Inferior parietal cortex (tissue), 1 donor: ENCODE data around the gene OR4A15.

Experiments
- DNase-seq: peaks from one replicate; pipeline ENCODE4 v3.0.0-alpha.2; 2016; ENCODE audit errors: extremely low spot score

Gene OR4A15

GRCh38 chr11:55367674-55368073 is at the start of gene OR4A15:
TSS of gene OR4A15 (plus strand) at chr11:55367974. CDS start at chr11:55367974, 0 bp downstream.
- DNase-seq, result no peak

- no peak for DNase-seq
These were observed 43.3 kb upstream of the OR4A15 start for GRCh38 chr11:55324500-55324899.

GRCh38 chr11:55342901-55343300 is 24.9 kb upstream of the OR4A15 start, which contains the start of gene OR4A16:
TSS of gene OR4A16 (plus strand) at chr11:55343201. CDS start at chr11:55343201, 0 bp downstream.
- DNase-seq, result no peak

DNA sequence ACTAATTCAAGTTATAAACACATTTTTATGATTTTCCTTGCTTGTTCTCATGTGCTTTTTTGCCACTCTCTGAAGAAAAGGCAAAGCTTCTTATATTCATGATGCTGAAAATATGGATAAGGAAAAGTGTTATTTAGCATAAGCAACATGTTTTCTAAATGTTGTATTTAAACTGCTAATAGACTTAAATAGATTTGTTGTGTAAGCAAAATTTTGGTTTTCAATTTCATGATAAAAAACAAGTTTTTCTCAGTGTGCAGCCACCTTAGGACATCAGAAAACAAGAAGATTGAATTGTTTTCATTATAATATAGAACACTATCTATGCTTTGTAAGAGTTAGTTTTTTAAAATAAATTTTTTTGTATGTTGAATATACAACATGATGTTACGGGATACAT is 22.5 kb upstream of the OR4A15 start:
- DNase-seq, result no peak

GRCh38 chr11:55349032-55349431 is 18.7 kb upstream of the OR4A15 start:
- DNase-seq, result no peak

GRCh38 chr11:55357560-55358184 is 10.1 kb upstream of the OR4A15 start:
- DNase-seq, result no peak

DNA sequence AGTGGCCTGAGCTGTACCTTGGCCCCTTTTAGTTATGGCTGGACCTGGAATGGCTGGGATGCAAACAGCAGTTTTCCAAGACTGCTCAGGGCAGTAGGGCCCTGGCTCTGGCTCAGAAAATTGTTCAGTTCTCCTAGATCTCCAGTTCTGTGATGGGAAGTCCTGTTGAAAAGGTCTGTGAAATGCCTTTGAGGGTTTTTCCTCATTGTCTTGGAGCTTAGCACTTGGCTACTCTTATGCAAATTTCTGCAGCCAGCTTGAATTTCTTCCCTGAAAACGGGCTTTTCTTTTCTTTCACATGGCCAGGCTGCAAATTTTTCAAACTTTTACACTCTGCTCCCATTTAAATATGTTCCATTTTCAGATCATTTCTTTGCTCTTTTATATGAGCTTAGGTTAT is 33.2 kb downstream of the OR4A15 start:
- DNase-seq, result no peak
